Activated B cell treated with CpG ODN at 0.5 μM for 24 hours (primary cell): ENCODE data around the gene ACSS3. TPM values are rescaled to one million over a fixed set of nuclear protein-coding genes. Genes with fewer than 3 reads are reported as not detected.

Experiments used
- ATAC-seq: fragments of 200-7000 bp; cut with Tn5 transposase; one replicate; pipeline ENCODE4 v1.10.0; 2021; ENCODE audit warnings: low read depth, mild to moderate bottlenecking, moderate library complexity
- CTCF ChIA-PET: fragments of 350-600 bp; sonication (Branson Sonifier 250); formaldehyde crosslinking; loops from one replicate; lab custom pipeline; 2021; ENCODE audit warnings: antibody characterized with exemption; lab: Charles Lee
- POLR2A ChIA-PET: fragments of 350-600 bp; sonication (Branson Sonifier 250); formaldehyde crosslinking; loops from one replicate; lab custom pipeline; 2021; ENCODE audit warnings: antibody characterized with exemption; lab: Charles Lee
- DNase-seq: peaks from one replicate; pipeline ENCODE4 v3.0.0; 2022
- H3K27ac Mint-ChIP-seq: one replicate; pipeline ENCODE4 v1.8.0; 2020; ENCODE audit warnings: mixed read lengths
- H3K27me3 Mint-ChIP-seq: one replicate; pipeline ENCODE4 v1.8.0; 2021; ENCODE audit warnings: mixed read lengths
- H3K36me3 Mint-ChIP-seq: one replicate; pipeline ENCODE4 v1.8.0; 2021; ENCODE audit warnings: low read depth, mixed read lengths
- H3K4me1 Mint-ChIP-seq: one replicate; pipeline ENCODE4 v1.8.0; 2021; ENCODE audit warnings: mixed read lengths
- H3K4me3 Mint-ChIP-seq: one replicate; pipeline ENCODE4 v1.8.0; 2020; ENCODE audit warnings: mild to moderate bottlenecking, mixed read lengths
- H3K9me3 Mint-ChIP-seq: one replicate; pipeline ENCODE4 v1.8.0; 2020; ENCODE audit warnings: mixed read lengths
- CTCF ChIP-seq: fragments of 200-600 bp; IDR thresholded peaks from one replicate; pipeline ENCODE4 v1.8.0; 2022; ENCODE audit warnings: antibody characterized with exemption, mild to moderate bottlenecking
- intact Hi-C: fragments of 100-400 bp; cut with micrococcal nuclease; formaldehyde crosslinking; loops from one replicate; pipeline ENCODE4 v1.15.1; 2024
- total RNA-seq: library from RNA; stranded (reverse); gene quantifications from 2 replicates; pipeline ENCODE4 v1.2.3, GENCODE V29; 2022

Gene ACSS3
- total RNA-seq, 1 donor from 2014 or later: not detected

GRCh38 chr12:81231574-81232368, 153.9 kb downstream of the ACSS3 start:
- intact Hi-C loops: no loop called here
- CTCF ChIA-PET: no interaction called here

GRCh38 chr12:81245458-81245857, 167.6 kb downstream of the ACSS3 start:
- Mint-ChIP-seq H3K9me3 (peaks cover 7% of the 10 kb centered on the region), H3K27me3 (no peaks in the 10 kb centered on the region), H3K36me3 (no peaks in the 10 kb centered on the region), H3K27ac (no peak overlapping the region), H3K4me3 (no peak overlapping the region), H3K4me1 (no peaks in the 10 kb centered on the region)
- no peak for DNase-seq
- ChIA-PET CTCF (no interaction called here), POLR2A (no interaction called here)
- TF ChIP-seq CTCF: no peak
- intact Hi-C loops: no loop called here
- no peak for ATAC-seq

More at GRCh38 chr12:81231574-81232368, 153.9 kb downstream of the ACSS3 start:
- Mint-ChIP-seq H3K4me3 (no peak overlapping the region), H3K9me3 (no peaks in the 10 kb centered on the region), H3K27ac (no peak overlapping the region), H3K27me3 (no peaks in the 10 kb centered on the region), H3K4me1 (no peaks in the 10 kb centered on the region), H3K36me3 (no peaks in the 10 kb centered on the region)
- ATAC-seq (no peak), DNase-seq (no peak)
- TF ChIP-seq CTCF: no peak
- POLR2A ChIA-PET: no interaction called here

GRCh38 chr12:81245907-81246570, 168.2 kb downstream of the ACSS3 start:
- intact Hi-C loops: no loop called here

GRCh38 chr12:81249976-81250375, 172.1 kb downstream of the ACSS3 start:
- DNase-seq: no peak
- peaks cover 2% of the 10 kb centered on the region for H3K9me3 Mint-ChIP-seq
- ChIA-PET POLR2A (no interaction called here), CTCF (no interaction called here)
- no peaks in the 10 kb centered on the region for H3K36me3 Mint-ChIP-seq
- H3K27me3 Mint-ChIP-seq: no peaks in the 10 kb centered on the region
- TF ChIP-seq CTCF: no peak
- ATAC-seq: no peak
- no peaks in the 10 kb centered on the region for H3K4me1 Mint-ChIP-seq
- no peak overlapping the region for H3K27ac Mint-ChIP-seq
- H3K4me3 Mint-ChIP-seq: no peak overlapping the region
- intact Hi-C loops: no loop called here

More at GRCh38 chr12:81245907-81246570, 168.2 kb downstream of the ACSS3 start:
- no peaks in the 10 kb centered on the region for H3K4me1 Mint-ChIP-seq
- CTCF ChIA-PET: no interaction called here
- no peaks in the 10 kb centered on the region for H3K36me3 Mint-ChIP-seq
- no peaks in the 10 kb centered on the region for H3K27me3 Mint-ChIP-seq
- no peak for DNase-seq
- TF ChIP-seq CTCF: no peak
- H3K27ac Mint-ChIP-seq: no peak overlapping the region
- H3K9me3 Mint-ChIP-seq: peaks cover 6% of the 10 kb centered on the region
- H3K4me3 Mint-ChIP-seq: no peak overlapping the region
- POLR2A ChIA-PET: no interaction called here
- ATAC-seq: no peak

GRCh38 chr12:81252228-81252627, 174.3 kb downstream of the ACSS3 start:
- CTCF ChIA-PET: no interaction called here
- no peak for ATAC-seq
- H3K27ac Mint-ChIP-seq: no peak overlapping the region

More at GRCh38 chr12:81252228-81252627, 174.3 kb downstream of the ACSS3 start:
- TF ChIP-seq CTCF: no peak
- POLR2A ChIA-PET: no interaction called here
- Mint-ChIP-seq H3K9me3 (no peaks in the 10 kb centered on the region), H3K36me3 (no peaks in the 10 kb centered on the region), H3K27me3 (no peaks in the 10 kb centered on the region), H3K4me1 (no peaks in the 10 kb centered on the region), H3K4me3 (no peak overlapping the region)
- intact Hi-C loops: no loop called here
- DNase-seq: no peak
